OCI-LY1 (cell line): ENCODE results near the gene RFX4.

Experiments
- CTCF ChIP-seq: fragments of 200-600 bp; sonication (generic), shearing (Covaris generic); IDR thresholded peaks from 2 replicates; pipeline ENCODE4 v1.5.1; 2017; ENCODE audit warnings: mild to moderate bottlenecking, antibody characterized with exemption, low read length, moderate library complexity, mixed read lengths
- EZH2 ChIP-seq: fragments of 200-600 bp; sonication (generic), shearing (Covaris generic); IDR thresholded peaks from 2 replicates; pipeline ENCODE4 v1.8.0; 2017; ENCODE audit warnings: borderline replicate concordance, mixed run types, mild to moderate bottlenecking, antibody characterized with exemption, low read length, moderate library complexity, mixed read lengths

GRCh38 chr12:106771425-106771824, 188.6 kb downstream of the RFX4 start:
- TF ChIP-seq EZH2 (no peak), CTCF (no peak)
